GM23248 (cell line): Measurements from ENCODE around the gene FAM168A. TPM values are rescaled to one million over a fixed set of nuclear protein-coding genes. Genes with fewer than 3 reads are reported as not detected.

Source experiments
- DNase-seq: peaks from one replicate; pipeline ENCODE4 v3.0.0-alpha.2; 2015
- H2AFZ ChIP-seq: fragments of 200-600 bp; sonication (generic); 2 replicates; pipeline ENCODE4 v1.6.1; 2016; ENCODE audit warnings: antibody characterized with exemption
- H3F3A ChIP-seq: fragments of 200-600 bp; sonication (generic); 2 replicates; pipeline ENCODE4 v1.6.1; 2016; ENCODE audit warnings: mild to moderate bottlenecking, antibody characterized with exemption, mixed run types; ENCODE audit not compliant: insufficient read depth
- H3K27ac ChIP-seq: fragments of 200-600 bp; sonication (generic); 2 replicates; pipeline ENCODE4 v1.5.1; 2016; ENCODE audit warnings: mild to moderate bottlenecking
- H3K27me3 ChIP-seq: fragments of 200-600 bp; sonication (generic); replicated peaks from 2 replicates; pipeline ENCODE4 v1.6.1; 2016; ENCODE audit warnings: mild to moderate bottlenecking; ENCODE audit not compliant: insufficient read depth
- H3K36me3 ChIP-seq: fragments of 200-600 bp; sonication (generic); 2 replicates; pipeline ENCODE4 v1.6.1; 2016; ENCODE audit warnings: low read depth, mild to moderate bottlenecking
- H3K4me1 ChIP-seq: fragments of 200-600 bp; sonication (generic); 2 replicates; pipeline ENCODE4 v1.6.1; 2016; ENCODE audit warnings: mild to moderate bottlenecking; ENCODE audit not compliant: insufficient read depth
- H3K4me2 ChIP-seq: fragments of 200-600 bp; sonication (generic); one replicate; pipeline ENCODE4 v1.6.1; 2016; ENCODE audit warnings: mild to moderate bottlenecking; ENCODE audit not compliant: unreplicated experiment
- H3K4me3 ChIP-seq: fragments of 200-600 bp; sonication (generic); 2 replicates; pipeline ENCODE4 v1.5.1; 2016; ENCODE audit warnings: mild to moderate bottlenecking
- H3K79me2 ChIP-seq: fragments of 200-600 bp; sonication (generic); 2 replicates; pipeline ENCODE4 v1.6.1; 2016; ENCODE audit warnings: mild to moderate bottlenecking; ENCODE audit not compliant: insufficient read depth
- H3K9ac ChIP-seq: fragments of 200-600 bp; sonication (generic); 2 replicates; pipeline ENCODE4 v1.6.1; 2016; ENCODE audit warnings: mild to moderate bottlenecking
- H3K9me2 ChIP-seq: fragments of 200-600 bp; sonication (generic); 2 replicates; pipeline ENCODE4 v1.6.1; 2016; ENCODE audit warnings: mixed run types, mild to moderate bottlenecking, moderate library complexity; ENCODE audit not compliant: insufficient read depth
- H3K9me3 ChIP-seq: fragments of 200-600 bp; sonication (generic); one replicate; pipeline ENCODE4 v1.6.1; 2017; ENCODE audit warnings: low read depth
- H4K20me1 ChIP-seq: fragments of 200-600 bp; sonication (generic); 2 replicates; pipeline ENCODE4 v1.6.0; 2016; ENCODE audit not compliant: insufficient read depth
- EZH2 ChIP-seq: fragments of 200-600 bp; sonication (generic); IDR thresholded peaks from 2 replicates; pipeline ENCODE4 v1.6.1; 2018; ENCODE audit warnings: antibody characterized with exemption, mild to moderate bottlenecking; ENCODE audit not compliant: insufficient read depth, poor library complexity, severe bottlenecking
- EZH2phosphoT487 ChIP-seq: fragments of 200-600 bp; sonication (generic); IDR thresholded peaks from 2 replicates; pipeline ENCODE4 v1.6.1; 2018; ENCODE audit warnings: antibody characterized with exemption, moderate library complexity, mild to moderate bottlenecking, low read depth; ENCODE audit not compliant: insufficient read depth
- WGBS, 2 experiments: methylation state at CpG; one replicate each; pipeline ENCODE4 v1.1.6; 2015 to 2017; ENCODE audit warnings: low lambda C conversion rate in 2 of 2, low coverage in 1 of 2; ENCODE audit errors: missing lambda C conversion rate in 2 of 2; 5-methylcytosine and 5-hydroxymethylcytosine counted together
- in situ Hi-C: fragments of 300-500 bp; cut with MboI; formaldehyde crosslinking; loops from 2 replicates; pipeline ENCODE4 v1.15.0; 2020
- polyA plus RNA-seq: library from polyadenylated mRNA; unstranded; fragments of >200 nt; fragmentation: Nextera tagmentation; extraction: Ambion mirVana; gene quantifications from 2 replicates; pipeline ENCODE4 v1.2.1, GENCODE V29; 2016
- total RNA-seq: library from RNA; depleted of rRNA; stranded (reverse); fragments of >200 nt; shearing (Covaris generic); gene quantifications from 2 replicates; pipeline ENCODE4 v1.2.3, GENCODE V29; 2014

FAM168A gene
- total and polyA plus RNA-seq, 2 experiments from 2014 or later: 9.1 to 26.4 TPM

- Histone ChIP-seq H3K9me3 (no peaks in the 10 kb centered on the region), H4K20me1 (no peaks in the 10 kb centered on the region), H3K27me3 (no peaks in the 10 kb centered on the region), H3K4me1 (no peaks in the 10 kb centered on the region; the same call in 1 of the 2 replicates), H3K27ac (no peak overlapping the region), H2AFZ (no peak overlapping the region), H3K36me3 (no peaks in the 10 kb centered on the region), H3K9ac (no peak overlapping the region), H3K9me2 (no peaks in the 10 kb centered on the region), H3K79me2 (peaks cover 81% of the 10 kb centered on the region), H3K4me3 (no peak overlapping the region), H3F3A (no peaks in the 10 kb centered on the region), H3K4me2 (no peak overlapping the region)
- in situ Hi-C loops: no loop called here
- 93 to 94% methylated on average over 16 to 21 of the region's 21 CpGs for WGBS, 2 experiments
- TF ChIP-seq EZH2phosphoT487: no peak
- no peak for TF ChIP-seq EZH2
- DNase-seq: no peak
Measured at GRCh38 chr11:73387594-73388264, 210.2 kb downstream of the FAM168A start.

- peaks cover 89% of the 10 kb centered on the region for H3K79me2 ChIP-seq
- H3K4me3 ChIP-seq: no peak overlapping the region
- no peaks in the 10 kb centered on the region for H3K27me3 ChIP-seq
- no peak for DNase-seq
- H3F3A ChIP-seq: no peaks in the 10 kb centered on the region
- H3K9me2 ChIP-seq: no peaks in the 10 kb centered on the region
- no peaks in the 10 kb centered on the region for H4K20me1 ChIP-seq
- TF ChIP-seq EZH2 (no peak), EZH2phosphoT487 (no peak)
- H3K9me3 ChIP-seq: no peaks in the 10 kb centered on the region
- in situ Hi-C loops: no loop called here
- no peak overlapping the region for H3K27ac ChIP-seq
- no peaks in the 10 kb centered on the region for H3K36me3 ChIP-seq
- H3K9ac ChIP-seq: no peak overlapping the region
- H3K4me1 ChIP-seq: no peaks in the 10 kb centered on the region; the same call in 1 of the 2 replicates
- no peak overlapping the region for H3K4me2 ChIP-seq
- WGBS, 2 experiments: 97 to 98% methylated on average over 7 to 8 of the region's 8 CpGs
- H2AFZ ChIP-seq: no peak overlapping the region
Measured at GRCh38 chr11:73386546-73386945, 211.4 kb downstream of the FAM168A start.

DNA sequence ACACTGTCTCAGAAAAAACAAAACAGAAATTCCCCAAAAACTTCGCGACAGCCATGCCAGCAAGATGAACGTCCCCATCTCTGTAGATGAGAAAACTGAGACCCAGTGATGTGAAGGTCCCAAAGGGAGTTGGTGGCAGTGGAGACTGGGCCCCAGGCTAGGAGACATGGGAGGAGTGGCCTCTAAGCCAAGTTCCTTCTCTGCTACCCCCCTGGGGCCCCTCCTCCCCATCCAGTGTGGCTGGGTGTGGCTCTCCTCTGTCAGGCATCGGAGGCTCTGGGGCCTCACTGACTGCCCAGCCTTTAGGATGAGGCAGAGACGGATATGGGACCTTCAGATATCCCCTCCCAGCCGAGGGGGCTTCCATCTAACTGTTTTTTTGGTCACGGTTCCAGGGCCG lies 211.9 kb downstream of the FAM168A start:
- H3K4me2 ChIP-seq: no peak overlapping the region
- no peaks in the 10 kb centered on the region for H3K9me2 ChIP-seq
- no peaks in the 10 kb centered on the region for H3K36me3 ChIP-seq
- WGBS, 2 experiments: 86 to 91% methylated on average over 8 of the region's 8 CpGs
- H3K27me3 ChIP-seq: no peaks in the 10 kb centered on the region
- H3K27ac ChIP-seq: no peak overlapping the region
- H3F3A ChIP-seq: no peaks in the 10 kb centered on the region
- no peak overlapping the region for H2AFZ ChIP-seq
- H3K9me3 ChIP-seq: no peaks in the 10 kb centered on the region
- no peaks in the 10 kb centered on the region for H4K20me1 ChIP-seq
- no peaks in the 10 kb centered on the region; the same call in 1 of the 2 replicates for H3K4me1 ChIP-seq
- H3K4me3 ChIP-seq: no peak overlapping the region
- H3K79me2 ChIP-seq: peaks cover 89% of the 10 kb centered on the region
- H3K9ac ChIP-seq: 0 out of 2 replicates have a peak overlapping the region, but pooled peaks have one; percentile 14
- in situ Hi-C loops: no loop called here
- TF ChIP-seq EZH2phosphoT487: no peak
- TF ChIP-seq EZH2: no peak
- no peak for DNase-seq

DNA sequence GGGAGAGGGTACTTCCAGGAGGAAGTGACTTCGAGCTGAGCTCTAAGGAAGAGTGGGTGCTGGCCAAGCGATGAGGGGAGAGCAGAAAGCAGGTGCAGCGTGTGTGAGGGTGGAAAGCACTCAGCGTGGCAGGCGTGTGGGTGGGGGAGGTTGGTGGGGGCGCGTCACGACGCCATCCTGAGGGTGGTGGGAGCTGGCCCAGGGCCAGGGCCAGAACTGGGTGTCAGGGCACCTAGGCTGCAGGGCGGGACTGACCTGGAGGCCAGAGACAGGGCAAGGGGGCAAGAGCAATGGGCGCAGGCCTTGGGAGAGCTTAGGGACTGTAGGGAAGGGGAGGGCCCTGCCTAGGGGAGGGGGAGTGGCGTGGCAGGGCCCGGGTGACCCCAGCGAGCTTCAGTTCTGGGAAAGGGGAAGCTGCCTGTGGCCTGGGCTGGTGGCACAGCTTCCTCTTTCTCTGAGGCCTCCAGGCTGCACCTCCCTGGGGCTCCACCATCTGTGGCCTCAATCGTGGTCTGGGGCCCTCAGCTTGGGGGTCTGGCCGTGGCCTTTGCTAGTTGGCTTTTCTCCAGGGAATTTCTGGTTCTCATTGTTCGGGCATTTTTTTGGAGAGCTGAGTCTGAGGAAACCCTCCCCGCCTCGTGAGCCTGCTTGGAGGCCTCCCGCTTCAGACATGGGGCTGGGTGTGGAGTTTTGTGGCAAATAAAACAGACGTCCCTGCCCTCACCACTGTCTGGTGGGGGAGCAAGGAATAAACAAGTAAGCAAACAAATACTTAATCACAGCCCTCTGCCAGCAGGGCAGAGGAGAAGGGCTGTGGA lies 212.8 kb downstream of the FAM168A start:
- no peak for DNase-seq
- Histone ChIP-seq H3K36me3 (no peaks in the 10 kb centered on the region), H2AFZ (no peak overlapping the region), H3K9me3 (no peaks in the 10 kb centered on the region), H3F3A (no peaks in the 10 kb centered on the region), H3K4me1 (no peaks in the 10 kb centered on the region; the same call in 1 of the 2 replicates), H3K4me2 (no peak overlapping the region), H3K9ac (0 out of 2 replicates have a peak overlapping the region, but pooled peaks have one; percentile 14), H3K9me2 (no peaks in the 10 kb centered on the region), H3K27ac (no peak overlapping the region), H4K20me1 (no peaks in the 10 kb centered on the region), H3K4me3 (no peak overlapping the region), H3K79me2 (peaks cover 89% of the 10 kb centered on the region), H3K27me3 (no peaks in the 10 kb centered on the region)
- TF ChIP-seq EZH2 (no peak), EZH2phosphoT487 (no peak)
- in situ Hi-C loops: no loop called here
- WGBS, 2 experiments: 53 to 59% methylated on average over 12 to 21 of the region's 21 CpGs
